Memory B cell (primary cell): ENCODE data around the gene SRF.

ENCODE experiments used
- ATAC-seq: fragments of 150-1000 bp; cut with Tn5 transposase; 2 replicates; pipeline ENCODE4 v1.10.0; 2021; ENCODE audit warnings: low read depth, mild to moderate bottlenecking, moderate library complexity
- DNase-seq, 2 donors: peaks; one replicate each; pipeline ENCODE4 v3.0.0; 2022; ENCODE audit warnings: low spot score in 2 of 2
- H3K27ac Mint-ChIP-seq: one replicate; pipeline ENCODE4 v1.8.0; 2022; ENCODE audit warnings: mild to moderate bottlenecking, moderate library complexity, mixed read lengths
- H3K27me3 Mint-ChIP-seq: one replicate; pipeline ENCODE4 v1.8.0; 2022; ENCODE audit warnings: mixed read lengths
- H3K36me3 Mint-ChIP-seq: one replicate; pipeline ENCODE4 v1.8.0; 2022; ENCODE audit warnings: mild to moderate bottlenecking, mixed read lengths
- H3K4me1 Mint-ChIP-seq: one replicate; pipeline ENCODE4 v1.8.0; 2022; ENCODE audit warnings: mixed read lengths
- H3K4me3 Mint-ChIP-seq: one replicate; pipeline ENCODE4 v1.8.0; 2022; ENCODE audit warnings: mild to moderate bottlenecking, moderate library complexity, mixed read lengths
- H3K9me3 Mint-ChIP-seq: one replicate; pipeline ENCODE4 v1.8.0; 2022; ENCODE audit warnings: mixed read lengths

SRF gene

DNA sequence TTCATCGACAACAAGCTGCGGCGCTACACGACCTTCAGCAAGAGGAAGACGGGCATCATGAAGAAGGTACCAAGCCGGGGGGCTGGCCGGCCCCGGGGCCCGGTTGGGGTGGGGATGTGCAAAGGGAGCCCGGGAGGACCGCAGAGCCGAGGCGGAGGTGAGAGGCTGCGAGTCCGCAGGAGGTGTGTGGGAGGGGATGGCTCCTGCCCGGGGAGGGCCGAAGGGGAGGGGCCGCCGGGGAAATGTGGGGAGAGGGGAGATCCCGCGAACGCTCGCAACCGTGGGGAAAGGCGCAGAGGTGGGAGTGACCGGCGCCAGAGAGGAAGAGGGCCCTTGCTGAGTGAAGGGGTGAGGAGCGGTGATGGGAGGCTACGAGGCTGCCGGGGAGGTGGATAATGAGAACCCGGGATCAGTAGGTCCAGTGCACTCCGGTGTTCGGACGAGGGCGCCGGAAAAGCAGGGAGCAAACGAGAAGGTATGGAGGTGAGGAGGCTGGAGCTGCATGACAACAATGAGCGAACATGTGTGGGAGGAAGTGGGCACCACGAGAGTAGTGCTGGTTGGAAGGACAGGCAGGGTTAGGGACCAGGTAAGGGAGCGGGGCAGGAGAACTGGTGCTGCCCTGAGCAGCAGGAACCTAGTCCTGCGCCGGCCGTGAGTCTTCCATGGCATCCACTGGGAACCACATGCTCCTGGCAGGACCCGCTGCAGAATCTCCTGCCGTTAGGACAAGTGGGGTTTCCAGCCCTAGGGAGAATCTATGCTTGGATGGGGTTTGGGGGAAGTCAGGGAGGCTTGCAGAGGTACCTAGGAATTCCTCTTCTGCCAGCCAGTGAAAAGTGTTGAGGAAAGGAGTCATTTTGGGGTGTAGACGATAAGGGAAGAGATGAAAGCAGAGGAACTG lies 1.3 kb downstream of the SRF start:
- peaks cover 29% of the 10 kb centered on the region for H3K4me1 Mint-ChIP-seq
- peak overlapping the region; percentile 83 for H3K4me3 Mint-ChIP-seq
- ATAC-seq (no peak), DNase-seq (peak in 1 of 2 donors; percentile 25)
- peaks cover 3% of the 10 kb centered on the region for H3K36me3 Mint-ChIP-seq
- peak overlapping the region; percentile 91 for H3K27ac Mint-ChIP-seq
- H3K9me3 Mint-ChIP-seq = no peaks in the 10 kb centered on the region
- no peaks in the 10 kb centered on the region for H3K27me3 Mint-ChIP-seq

DNA sequence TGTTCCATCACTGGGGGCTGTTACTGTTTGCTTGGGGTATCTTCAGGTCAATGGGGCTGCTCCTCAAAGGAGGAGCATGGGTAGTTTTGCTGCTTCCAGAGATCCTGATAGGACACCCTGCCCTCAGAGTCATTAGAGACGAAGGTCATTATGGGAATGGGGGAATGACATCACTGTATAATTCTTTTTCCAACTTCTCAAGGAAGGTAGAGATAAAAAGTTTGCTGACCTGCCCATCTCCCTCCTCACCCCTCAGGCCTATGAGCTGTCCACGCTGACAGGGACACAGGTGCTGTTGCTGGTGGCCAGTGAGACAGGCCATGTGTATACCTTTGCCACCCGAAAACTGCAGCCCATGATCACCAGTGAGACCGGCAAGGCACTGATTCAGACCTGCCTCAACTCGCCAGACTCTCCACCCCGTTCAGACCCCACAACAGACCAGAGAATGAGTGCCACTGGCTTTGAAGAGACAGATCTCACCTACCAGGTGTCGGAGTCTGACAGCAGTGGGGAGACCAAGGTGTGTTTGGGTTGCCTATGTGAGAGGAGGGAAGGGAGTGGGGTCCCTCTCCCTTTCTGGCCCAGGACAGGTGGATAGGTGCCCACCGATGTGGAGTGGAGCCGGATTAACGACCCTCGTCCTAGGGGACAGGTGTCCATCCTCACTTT lies 2.7 kb downstream of the SRF start:
- no peaks in the 10 kb centered on the region for H3K9me3 Mint-ChIP-seq

DNA sequence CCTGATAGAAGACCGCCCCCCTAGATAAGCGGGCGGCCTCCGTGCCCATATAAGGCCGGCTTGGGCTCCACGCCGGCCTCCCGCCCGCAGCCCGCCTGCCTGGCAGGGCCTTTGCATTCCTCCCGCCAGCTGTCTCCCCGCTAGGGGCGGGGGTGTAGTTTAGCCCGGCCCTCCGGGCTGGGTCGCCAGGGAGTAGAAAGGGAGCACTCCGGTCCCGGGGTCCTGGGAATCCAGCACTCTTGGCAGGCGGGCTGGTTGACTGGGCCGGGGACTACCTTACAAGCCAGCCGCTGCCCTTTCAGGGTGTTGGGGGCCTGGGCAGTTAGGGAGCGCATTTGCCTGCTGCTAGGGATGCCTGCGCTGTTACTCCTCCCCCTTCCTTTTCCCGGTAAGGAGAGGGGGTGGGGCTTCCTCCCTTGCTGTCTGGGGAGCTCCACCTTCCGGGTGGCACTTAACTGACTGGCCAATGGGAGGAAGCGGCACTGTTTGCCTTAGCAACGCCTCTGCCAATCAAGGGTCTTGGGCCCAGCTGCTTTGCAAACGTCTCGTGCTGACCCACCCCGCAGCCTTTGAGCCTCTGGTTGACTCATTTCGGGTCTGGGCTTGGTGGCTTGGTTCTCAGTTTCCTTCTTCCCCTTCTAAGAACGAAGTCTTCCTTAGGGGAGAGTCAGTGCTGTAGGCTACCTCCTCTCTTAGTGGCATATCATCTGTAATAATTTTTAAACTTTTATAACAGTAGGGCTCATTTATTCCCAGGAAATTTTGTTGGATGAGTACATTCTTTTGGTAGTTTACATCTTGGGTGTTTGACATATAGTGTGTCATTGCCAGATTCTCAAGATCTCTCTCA lies 3.4 kb downstream of the SRF start:
- H3K9me3 Mint-ChIP-seq = no peaks in the 10 kb centered on the region
- H3K4me1 Mint-ChIP-seq = peaks cover 29% of the 10 kb centered on the region
- peak; percentile 76 to 88 for DNase-seq
- peak overlapping the region; percentile 92 for H3K27ac Mint-ChIP-seq
- H3K36me3 Mint-ChIP-seq = peaks cover 10% of the 10 kb centered on the region
- H3K27me3 Mint-ChIP-seq = no peaks in the 10 kb centered on the region
- H3K4me3 Mint-ChIP-seq = peak overlapping the region; percentile 75
- peak; percentile 71 for ATAC-seq

More for the DNA sequence above, 2.7 kb downstream of the SRF start:
- peaks cover 29% of the 10 kb centered on the region for H3K4me1 Mint-ChIP-seq
- ATAC-seq (no peak), DNase-seq (no peak)
- H3K4me3 Mint-ChIP-seq = peak overlapping the region; percentile 75
- peaks cover 8% of the 10 kb centered on the region for H3K36me3 Mint-ChIP-seq
- no peaks in the 10 kb centered on the region for H3K27me3 Mint-ChIP-seq
- peak overlapping the region; percentile 92 for H3K27ac Mint-ChIP-seq

DNA sequence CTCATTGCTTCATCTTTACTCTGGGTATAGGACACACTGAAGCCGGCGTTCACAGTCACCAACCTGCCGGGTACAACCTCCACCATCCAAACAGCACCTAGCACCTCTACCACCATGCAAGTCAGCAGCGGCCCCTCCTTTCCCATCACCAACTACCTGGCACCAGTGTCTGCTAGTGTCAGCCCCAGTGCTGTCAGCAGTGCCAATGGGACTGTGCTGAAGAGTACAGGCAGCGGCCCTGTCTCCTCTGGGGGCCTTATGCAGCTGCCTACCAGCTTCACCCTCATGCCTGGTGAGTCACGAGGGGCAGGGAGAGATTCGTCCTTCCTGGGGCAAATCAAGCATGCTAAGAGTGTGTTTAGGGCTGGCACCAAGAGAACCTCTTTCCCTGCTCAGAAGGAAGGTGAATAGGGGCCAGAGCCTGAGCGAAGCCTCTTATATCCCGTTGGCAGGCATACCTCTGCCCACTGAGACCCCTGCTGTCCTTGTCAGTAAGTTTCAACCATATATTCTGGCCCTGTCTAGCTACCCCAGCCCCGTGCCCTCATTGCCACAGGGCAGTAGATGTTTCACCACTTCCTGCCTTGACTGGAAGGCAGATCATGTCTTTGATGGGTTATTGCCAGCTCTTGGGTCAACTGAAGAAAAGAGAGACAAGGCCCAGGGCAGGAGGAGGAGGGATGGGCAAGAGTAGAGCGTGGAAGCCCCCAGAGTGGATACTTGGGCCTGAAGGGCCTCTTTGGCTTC lies 4.8 kb downstream of the SRF start:
- Mint-ChIP-seq H3K36me3 (peaks cover 11% of the 10 kb centered on the region), H3K9me3 (no peaks in the 10 kb centered on the region), H3K27me3 (no peaks in the 10 kb centered on the region), H3K4me3 (no peak overlapping the region), H3K4me1 (peaks cover 25% of the 10 kb centered on the region), H3K27ac (peak overlapping the region; percentile 92)
- DNase-seq (no peak), ATAC-seq (no peak)

DNA sequence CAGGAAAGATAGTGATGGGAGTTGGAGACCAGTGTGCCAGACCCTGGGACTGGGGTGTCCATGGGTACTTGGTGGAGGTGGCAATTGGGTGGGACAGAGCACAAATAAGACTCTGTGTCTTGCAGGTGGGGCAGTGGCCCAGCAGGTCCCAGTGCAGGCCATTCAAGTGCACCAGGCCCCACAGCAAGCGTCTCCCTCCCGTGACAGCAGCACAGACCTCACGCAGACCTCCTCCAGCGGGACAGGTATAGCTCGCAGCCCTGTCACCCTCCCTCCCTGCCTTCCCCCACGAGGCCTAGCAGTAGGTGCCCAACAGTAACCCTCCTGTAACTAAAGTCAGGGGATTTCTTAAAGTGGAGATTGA lies 5.3 kb downstream of the SRF start:
- Mint-ChIP-seq H3K27me3 (no peaks in the 10 kb centered on the region), H3K27ac (peak overlapping the region; percentile 92), H3K9me3 (no peaks in the 10 kb centered on the region), H3K4me1 (peaks cover 28% of the 10 kb centered on the region), H3K36me3 (peaks cover 11% of the 10 kb centered on the region), H3K4me3 (no peak overlapping the region)
- no peak for ATAC-seq
- DNase-seq = no peak

DNA sequence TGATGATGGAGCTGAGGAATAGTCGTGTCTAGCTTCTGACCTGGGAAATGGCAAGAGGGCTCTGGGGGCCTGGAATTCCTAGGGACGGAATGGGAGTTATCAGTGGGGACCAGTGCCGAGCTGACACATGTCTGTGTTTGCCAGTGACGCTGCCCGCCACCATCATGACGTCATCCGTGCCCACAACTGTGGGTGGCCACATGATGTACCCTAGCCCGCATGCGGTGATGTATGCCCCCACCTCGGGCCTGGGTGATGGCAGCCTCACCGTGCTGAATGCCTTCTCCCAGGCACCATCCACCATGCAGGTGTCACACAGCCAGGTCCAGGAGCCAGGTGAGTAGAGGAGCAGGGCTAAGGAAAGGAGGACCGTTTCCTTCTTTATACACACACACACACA lies 7.1 kb downstream of the SRF start:
- ATAC-seq (no peak), DNase-seq (no peak)
- H3K9me3 Mint-ChIP-seq = no peaks in the 10 kb centered on the region
- no peak overlapping the region for H3K4me3 Mint-ChIP-seq
- peaks cover 11% of the 10 kb centered on the region for H3K36me3 Mint-ChIP-seq
- no peak overlapping the region for H3K27ac Mint-ChIP-seq
- peaks cover 34% of the 10 kb centered on the region for H3K4me1 Mint-ChIP-seq
- H3K27me3 Mint-ChIP-seq = no peaks in the 10 kb centered on the region

DNA sequence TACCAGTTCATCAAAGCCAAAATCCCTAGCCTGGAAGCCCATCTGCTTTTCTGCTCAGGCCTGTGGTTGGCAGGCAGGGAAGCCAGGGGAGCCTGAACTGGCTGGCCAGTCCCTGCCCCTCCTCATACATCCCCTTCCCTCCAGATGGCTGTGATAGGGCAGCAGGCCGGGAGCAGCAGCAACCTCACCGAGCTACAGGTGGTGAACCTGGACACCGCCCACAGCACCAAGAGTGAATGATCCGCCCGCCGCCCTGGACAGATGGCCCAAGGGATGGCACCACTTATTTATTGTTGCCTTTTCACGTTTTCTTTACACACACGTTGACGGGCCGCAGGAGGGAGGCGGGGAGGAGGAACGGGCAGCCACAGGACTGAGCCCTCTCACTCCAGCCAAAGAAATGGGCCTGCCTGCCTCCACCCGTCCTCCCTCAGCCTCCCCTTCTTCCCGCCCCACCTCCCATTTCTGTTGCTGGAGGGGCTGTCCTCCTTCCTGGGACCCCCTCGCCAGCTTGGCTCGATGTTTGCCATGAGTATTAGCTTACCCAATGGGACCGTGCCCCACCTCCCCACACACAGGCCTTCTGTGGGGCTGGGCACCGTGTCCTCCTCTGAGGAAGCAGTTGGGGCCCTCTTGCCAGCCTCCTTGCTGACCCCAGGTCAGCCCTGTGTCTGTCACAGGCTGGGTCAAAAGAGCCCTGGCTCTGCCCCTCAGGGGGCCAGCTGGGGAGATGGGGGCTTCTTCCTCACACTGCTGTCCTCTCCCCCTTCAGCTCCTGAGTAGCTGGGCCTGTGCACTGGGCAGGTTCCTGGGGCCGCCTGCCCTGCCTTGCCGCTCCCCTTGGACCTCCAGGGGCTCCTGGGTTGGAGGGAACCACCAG lies 8.1 kb downstream of the SRF start:
- Mint-ChIP-seq H3K4me1 (peaks cover 33% of the 10 kb centered on the region), H3K4me3 (no peak overlapping the region), H3K36me3 (peaks cover 14% of the 10 kb centered on the region), H3K27ac (no peak overlapping the region), H3K9me3 (no peaks in the 10 kb centered on the region), H3K27me3 (no peaks in the 10 kb centered on the region)
- no peak for DNase-seq
- no peak for ATAC-seq

DNA sequence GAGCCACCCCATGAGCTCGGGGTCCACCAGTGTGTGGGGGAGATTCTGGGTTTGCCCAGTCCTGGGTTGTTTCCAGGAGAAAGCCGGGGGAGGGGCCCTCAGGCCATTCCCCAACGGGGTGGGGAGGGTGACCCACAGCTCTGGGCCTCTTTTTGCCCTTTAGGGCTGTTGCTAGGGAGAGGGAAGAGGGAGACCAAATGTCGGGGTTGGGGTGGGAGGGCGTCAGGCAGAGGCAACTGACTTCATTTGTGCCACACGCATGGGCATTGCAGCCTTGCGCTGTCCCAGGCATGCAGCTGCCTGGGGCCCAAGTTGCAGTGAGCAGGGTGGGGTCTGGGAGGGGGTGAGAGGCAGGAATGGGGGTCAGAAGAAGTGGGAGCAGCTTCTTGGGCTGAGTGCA lies 9.0 kb downstream of the SRF start:
- peaks cover 36% of the 10 kb centered on the region for H3K4me1 Mint-ChIP-seq
- H3K27ac Mint-ChIP-seq = no peak overlapping the region
- no peak for ATAC-seq
- no peaks in the 10 kb centered on the region for H3K9me3 Mint-ChIP-seq
- no peak overlapping the region for H3K4me3 Mint-ChIP-seq
- no peaks in the 10 kb centered on the region for H3K27me3 Mint-ChIP-seq
- H3K36me3 Mint-ChIP-seq = peaks cover 19% of the 10 kb centered on the region
- DNase-seq = no peak

DNA sequence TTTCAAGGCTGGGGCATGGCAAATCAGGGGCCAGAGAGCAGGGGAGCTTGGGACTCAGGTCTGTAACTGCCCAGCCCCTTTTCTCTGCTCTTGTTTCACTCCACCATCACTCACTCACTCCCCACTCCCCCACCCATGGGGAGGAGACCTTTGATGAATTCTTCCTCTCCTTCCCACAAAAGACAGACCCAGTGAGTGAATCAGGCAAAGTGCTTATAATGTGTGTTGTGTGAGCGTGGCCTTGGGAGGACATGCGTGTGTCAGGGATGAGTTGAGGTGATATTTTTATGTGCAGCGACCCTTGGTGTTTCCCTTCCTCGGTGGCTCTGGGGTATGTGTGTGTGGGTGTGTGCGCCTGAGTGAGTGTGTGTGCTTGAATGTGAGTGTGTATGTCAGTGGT lies 9.9 kb downstream of the SRF start:
- peaks cover 21% of the 10 kb centered on the region for H3K36me3 Mint-ChIP-seq
- H3K4me1 Mint-ChIP-seq = peaks cover 38% of the 10 kb centered on the region
- H3K27me3 Mint-ChIP-seq = no peaks in the 10 kb centered on the region
- no peaks in the 10 kb centered on the region for H3K9me3 Mint-ChIP-seq
- peak overlapping the region; percentile 94 for H3K27ac Mint-ChIP-seq
- ATAC-seq = no peak
- DNase-seq = no peak
- peak overlapping the region; percentile 63 for H3K4me3 Mint-ChIP-seq

DNA sequence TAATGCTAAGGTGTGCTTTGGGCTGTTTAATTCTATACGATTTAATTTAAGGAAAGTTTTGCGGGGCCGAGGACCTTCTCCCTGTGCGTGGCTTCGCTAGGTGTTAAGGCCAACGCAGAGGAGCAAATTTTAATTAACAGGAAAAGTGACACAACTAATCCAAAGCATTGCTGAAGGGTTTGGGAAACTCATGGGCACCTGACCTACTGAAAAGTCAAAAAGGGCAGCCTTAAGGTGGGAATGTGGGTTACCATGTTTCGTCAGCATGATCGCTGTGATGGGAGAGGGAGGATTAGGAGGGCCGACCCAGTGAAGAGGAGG lies 10.5 kb downstream of the SRF start:
- DNase-seq (no peak), ATAC-seq (no peak)
- H3K9me3 Mint-ChIP-seq = no peaks in the 10 kb centered on the region
- peak overlapping the region; percentile 94 for H3K27ac Mint-ChIP-seq
- peaks cover 24% of the 10 kb centered on the region for H3K36me3 Mint-ChIP-seq
- peaks cover 41% of the 10 kb centered on the region for H3K4me1 Mint-ChIP-seq
- peak overlapping the region; percentile 99 for H3K4me3 Mint-ChIP-seq
- no peaks in the 10 kb centered on the region for H3K27me3 Mint-ChIP-seq

DNA sequence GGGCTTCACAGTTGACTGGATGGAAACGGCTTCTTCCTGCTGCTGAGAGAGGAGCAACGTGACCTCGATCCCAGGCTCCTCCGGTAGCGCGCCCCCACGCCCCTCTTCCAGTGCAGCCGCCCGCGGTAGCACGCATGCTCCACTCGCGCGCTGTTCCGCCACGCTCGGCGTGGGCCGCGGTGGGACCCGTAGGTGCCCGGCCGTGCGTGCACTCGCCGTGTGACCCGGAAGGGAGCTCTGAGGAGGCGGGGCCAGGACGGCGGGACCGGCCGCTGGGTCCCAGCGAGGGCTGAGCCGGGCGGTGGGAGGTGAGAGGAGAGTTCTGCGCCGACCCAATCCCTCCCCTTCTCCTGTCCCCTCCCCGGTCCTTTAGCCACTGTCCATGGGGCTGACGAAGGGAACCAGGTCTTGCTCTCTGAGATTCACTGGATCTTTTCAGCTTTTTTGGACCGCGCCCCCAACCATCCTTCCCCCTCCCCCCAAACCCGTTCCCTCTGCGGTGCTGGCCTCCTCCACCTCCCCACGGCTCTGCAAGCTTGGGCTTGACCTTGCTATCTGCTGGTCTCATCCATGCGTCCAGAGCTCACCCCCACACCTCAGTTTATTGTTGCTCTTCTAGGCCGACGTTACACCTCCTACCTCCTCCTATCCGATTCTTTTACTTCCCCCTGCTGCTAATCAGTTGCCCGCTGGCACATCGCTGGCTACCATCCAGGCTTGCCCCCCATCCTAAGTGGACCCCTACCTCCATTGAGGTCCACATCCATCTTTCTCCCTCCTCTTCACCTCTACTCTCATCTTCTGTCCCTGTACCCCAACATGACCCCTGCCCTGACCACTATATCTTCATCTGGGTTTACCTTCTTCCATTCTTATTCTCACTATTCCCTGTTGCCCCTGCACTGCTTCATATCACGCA lies 11.1 kb downstream of the SRF start, which contains the start of gene CUL9:
Gene CUL9, plus strand, starts transcription at position 255 of the 919 bp plus-strand sequence. CDS start 2,115 bp downstream, outside the sequence.
- ATAC-seq (peak; percentile 100), DNase-seq (peak; percentile 74 to 76)
- Mint-ChIP-seq H3K4me1 (peaks cover 41% of the 10 kb centered on the region), H3K27me3 (no peaks in the 10 kb centered on the region), H3K4me3 (peak within 1 kb of the TSS; percentile 99), H3K9me3 (no peaks in the 10 kb centered on the region), H3K27ac (peak within 1 kb of the TSS; percentile 94), H3K36me3 (peaks cover 24% of the 10 kb centered on the region)

DNA sequence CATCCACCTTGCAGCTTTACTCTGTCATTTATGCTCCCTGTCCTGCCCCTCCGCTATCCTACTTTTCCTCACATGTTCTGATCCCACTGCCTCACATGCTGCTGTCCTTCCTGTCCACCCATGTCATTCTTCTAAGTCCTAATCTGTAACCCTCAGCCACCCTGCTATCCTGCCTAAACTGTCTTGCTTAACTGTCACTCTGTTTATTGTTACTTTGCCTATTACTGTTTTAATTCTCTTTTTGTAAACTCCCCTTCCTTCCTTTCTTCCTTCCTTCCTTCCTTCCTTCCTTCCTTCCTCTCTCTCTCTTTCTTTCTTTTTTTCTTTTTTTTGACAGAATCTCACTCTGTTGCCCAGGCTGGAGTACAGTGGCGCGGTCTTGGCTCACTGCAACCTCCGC lies 12.4 kb downstream of the SRF start:
- peaks cover 24% of the 10 kb centered on the region for H3K36me3 Mint-ChIP-seq
- DNase-seq (no peak), ATAC-seq (no peak)
- peak overlapping the region; percentile 99 for H3K4me3 Mint-ChIP-seq
- H3K4me1 Mint-ChIP-seq = peaks cover 41% of the 10 kb centered on the region
- H3K27ac Mint-ChIP-seq = peak overlapping the region; percentile 94
- no peaks in the 10 kb centered on the region for H3K9me3 Mint-ChIP-seq
- H3K27me3 Mint-ChIP-seq = no peaks in the 10 kb centered on the region
